Mucosa of stomach (tissue), 1 donor: ENCODE results near the gene IFIT5.
A peak's percentile ranks its signal among the peaks of the same experiment; 100 is the strongest.
"Not testable (repeated sequence)": the region's sequence is repeated elsewhere in the genome, so short reads cannot be mapped to it uniquely, and the experiment has no call there.

Experiments
- H3K27me3 ChIP-seq: one replicate; pipeline ENCODE4 v1.7.0; 2013; ENCODE audit warnings: mild to moderate bottlenecking, low read length; ENCODE audit not compliant: control insufficient read depth, insufficient read depth
- H3K36me3 ChIP-seq: one replicate; pipeline ENCODE4 v1.7.0; 2013; ENCODE audit warnings: low read length; ENCODE audit not compliant: control insufficient read depth, insufficient read depth
- H3K4me1 ChIP-seq: one replicate; pipeline ENCODE4 v1.7.0; 2013; ENCODE audit warnings: mild to moderate bottlenecking, low read length; ENCODE audit not compliant: control insufficient read depth, insufficient read depth
- H3K4me3 ChIP-seq: one replicate; pipeline ENCODE4 v1.7.0; 2013; ENCODE audit warnings: low read length
- H3K9ac ChIP-seq: one replicate; pipeline ENCODE4 v1.7.0; 2013; ENCODE audit warnings: mild to moderate bottlenecking, low read length, moderate library complexity
- H3K9me3 ChIP-seq: one replicate; pipeline ENCODE4 v1.7.0; 2013; ENCODE audit warnings: mild to moderate bottlenecking, low read length, moderate library complexity; ENCODE audit not compliant: control insufficient read depth
- donor health status: Pancreatic carcinoma.

IFIT5 gene

DNA sequence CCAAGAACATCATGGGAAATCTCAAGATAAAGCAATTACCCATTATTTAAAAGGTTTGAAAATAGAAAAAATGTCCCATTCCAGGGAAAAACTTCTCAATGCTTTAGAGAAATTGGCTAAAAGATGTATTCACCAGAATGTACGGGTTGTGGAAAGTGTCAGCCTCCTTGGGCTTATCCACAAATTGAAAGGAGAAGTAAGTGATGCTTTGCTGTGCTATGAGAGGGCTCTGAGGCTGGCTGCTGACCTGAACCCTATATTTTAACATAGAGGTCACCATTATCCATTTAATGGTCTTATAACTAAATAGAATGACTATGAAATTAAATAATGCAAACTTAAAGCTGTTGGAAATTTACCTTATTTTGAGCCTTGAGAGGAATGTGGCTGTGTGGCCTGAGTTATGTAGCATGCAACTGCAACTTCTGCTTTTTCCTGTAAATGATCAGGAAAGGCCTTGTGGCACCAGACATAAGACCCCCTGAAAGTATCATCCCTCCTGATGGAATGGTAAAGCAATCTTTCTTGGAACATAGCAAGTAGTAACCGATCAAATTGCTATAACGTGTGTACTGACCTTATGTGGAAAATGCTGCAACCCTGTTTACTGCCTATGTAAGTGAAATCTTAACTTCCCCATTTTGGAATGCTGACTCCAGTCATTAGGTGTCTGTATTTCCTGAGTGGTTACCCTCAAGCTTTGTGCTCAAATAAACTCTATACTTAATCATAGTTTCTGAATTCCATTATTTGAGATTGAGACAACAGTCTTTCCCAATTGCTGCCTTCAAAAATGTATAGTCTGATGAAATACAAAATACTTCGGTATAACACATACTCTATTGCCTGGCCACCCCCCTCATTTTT, 29.7 kb upstream of the IFIT5 start:
- H3K27me3 ChIP-seq: no peaks in the 10 kb centered on the region
- H3K4me3 ChIP-seq: no peak overlapping the region
- H3K9me3 ChIP-seq: no peaks in the 10 kb centered on the region
- no peaks in the 10 kb centered on the region for H3K4me1 ChIP-seq
- no peaks in the 10 kb centered on the region for H3K36me3 ChIP-seq
- H3K9ac ChIP-seq: no peak overlapping the region

DNA sequence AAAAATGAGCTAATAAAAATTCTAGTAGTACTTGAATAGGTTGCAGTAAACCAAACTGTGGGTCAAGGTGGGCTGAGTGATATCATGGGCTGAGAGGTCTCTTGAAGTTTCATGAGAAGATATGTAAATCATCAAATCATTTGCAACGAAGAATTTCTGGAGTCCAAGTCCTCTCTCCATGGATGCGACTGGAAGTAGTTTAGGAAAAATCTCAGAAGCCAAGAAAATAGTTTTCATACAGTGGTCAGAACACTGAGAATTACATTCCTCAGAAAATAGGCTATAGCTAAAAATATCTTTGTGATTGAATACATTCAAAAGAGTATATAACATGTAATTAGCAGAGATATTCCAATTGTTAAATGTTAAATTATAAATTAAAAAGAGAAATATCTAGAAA, 25.6 kb upstream of the IFIT5 start:
- no peak overlapping the region for H3K4me3 ChIP-seq
- no peaks in the 10 kb centered on the region for H3K36me3 ChIP-seq
- H3K9ac ChIP-seq: no peak overlapping the region
- peaks cover 4% of the 10 kb centered on the region for H3K4me1 ChIP-seq
- H3K9me3 ChIP-seq: no peaks in the 10 kb centered on the region
- no peaks in the 10 kb centered on the region for H3K27me3 ChIP-seq

DNA sequence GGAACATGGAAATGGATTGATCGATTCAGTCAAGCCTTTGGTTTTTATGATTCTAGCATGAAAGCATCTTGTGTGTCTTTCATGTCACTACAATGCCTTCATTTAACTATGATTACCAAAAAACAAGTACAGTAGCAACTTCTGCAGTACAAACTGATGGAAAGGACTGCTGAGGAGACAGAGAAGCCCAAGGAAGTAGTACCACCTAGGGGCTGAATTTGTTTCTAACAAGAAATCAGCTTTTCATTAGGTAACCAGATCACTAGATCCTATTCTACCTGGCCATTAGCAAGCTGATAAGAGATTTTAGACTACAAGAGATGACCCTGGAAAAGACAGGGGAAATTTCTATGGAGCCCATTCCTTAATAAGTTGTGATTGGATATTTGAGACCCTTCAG, 25.1 kb upstream of the IFIT5 start:
- H3K4me3 ChIP-seq: no peak overlapping the region
- no peaks in the 10 kb centered on the region for H3K36me3 ChIP-seq
- peaks cover 4% of the 10 kb centered on the region for H3K4me1 ChIP-seq
- H3K9me3 ChIP-seq: no peaks in the 10 kb centered on the region
- H3K27me3 ChIP-seq: no peaks in the 10 kb centered on the region
- H3K9ac ChIP-seq: no peak overlapping the region

DNA sequence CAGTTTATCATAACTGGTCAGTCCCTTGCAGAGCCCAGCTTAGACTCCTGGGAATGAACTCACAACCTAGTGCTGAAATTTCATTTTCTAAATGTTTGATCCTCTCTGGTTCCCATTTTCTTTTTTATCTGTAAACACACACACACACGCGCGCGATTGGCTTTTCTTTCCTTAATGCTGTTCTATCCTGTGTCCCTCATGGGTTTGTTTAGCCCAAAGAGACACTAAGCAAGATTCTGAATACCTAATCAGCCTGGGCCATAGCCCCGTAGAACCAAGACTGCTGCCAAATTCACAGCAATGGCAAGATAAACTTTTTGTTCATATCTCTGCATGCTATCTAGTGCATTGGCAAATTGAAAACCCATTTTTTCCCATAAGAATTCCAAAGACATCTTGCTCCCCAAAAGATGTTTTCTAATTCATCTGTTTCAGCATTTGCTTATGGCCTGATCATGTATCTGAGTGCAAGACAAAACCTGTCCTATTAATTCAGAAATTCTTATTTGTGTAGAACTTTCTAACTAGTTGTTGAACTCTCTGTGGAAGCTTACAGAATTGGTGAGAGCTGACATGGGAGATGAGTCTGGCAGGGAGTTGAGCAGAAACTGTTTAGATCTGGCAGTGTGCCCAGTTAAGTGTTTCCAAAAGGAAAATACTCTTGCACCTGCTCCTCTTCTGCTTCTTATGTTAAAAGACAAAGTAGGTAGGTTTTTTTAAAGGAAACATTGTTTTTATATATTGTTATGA, 23.7 kb upstream of the IFIT5 start:
- no peak overlapping the region for H3K9ac ChIP-seq
- no peak overlapping the region for H3K4me3 ChIP-seq
- H3K36me3 ChIP-seq: no peaks in the 10 kb centered on the region
- H3K9me3 ChIP-seq: no peaks in the 10 kb centered on the region
- peaks cover 4% of the 10 kb centered on the region for H3K4me1 ChIP-seq
- no peaks in the 10 kb centered on the region for H3K27me3 ChIP-seq

DNA sequence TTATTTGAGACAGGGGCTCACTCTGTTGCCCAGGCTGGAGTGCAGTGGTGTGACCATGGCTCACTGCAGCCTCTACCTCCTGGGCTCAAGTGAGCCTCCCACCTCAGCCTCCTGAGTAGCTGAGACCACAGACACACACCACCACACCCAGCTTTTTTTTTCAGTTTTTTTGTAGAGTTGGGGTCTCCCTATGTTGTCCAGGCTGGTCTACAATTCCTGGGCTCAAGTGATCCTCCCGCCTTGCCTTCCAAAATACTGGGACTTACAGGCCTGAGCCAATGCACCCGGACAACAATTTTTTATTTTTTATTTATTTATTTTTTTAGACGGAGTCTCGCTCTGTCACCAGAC, 23.2 kb upstream of the IFIT5 start:
- H3K36me3 ChIP-seq, H3K9me3 ChIP-seq, H3K4me1 ChIP-seq, H3K4me3 ChIP-seq, H3K9ac ChIP-seq, H3K27me3 ChIP-seq: not testable (repeated sequence)

DNA sequence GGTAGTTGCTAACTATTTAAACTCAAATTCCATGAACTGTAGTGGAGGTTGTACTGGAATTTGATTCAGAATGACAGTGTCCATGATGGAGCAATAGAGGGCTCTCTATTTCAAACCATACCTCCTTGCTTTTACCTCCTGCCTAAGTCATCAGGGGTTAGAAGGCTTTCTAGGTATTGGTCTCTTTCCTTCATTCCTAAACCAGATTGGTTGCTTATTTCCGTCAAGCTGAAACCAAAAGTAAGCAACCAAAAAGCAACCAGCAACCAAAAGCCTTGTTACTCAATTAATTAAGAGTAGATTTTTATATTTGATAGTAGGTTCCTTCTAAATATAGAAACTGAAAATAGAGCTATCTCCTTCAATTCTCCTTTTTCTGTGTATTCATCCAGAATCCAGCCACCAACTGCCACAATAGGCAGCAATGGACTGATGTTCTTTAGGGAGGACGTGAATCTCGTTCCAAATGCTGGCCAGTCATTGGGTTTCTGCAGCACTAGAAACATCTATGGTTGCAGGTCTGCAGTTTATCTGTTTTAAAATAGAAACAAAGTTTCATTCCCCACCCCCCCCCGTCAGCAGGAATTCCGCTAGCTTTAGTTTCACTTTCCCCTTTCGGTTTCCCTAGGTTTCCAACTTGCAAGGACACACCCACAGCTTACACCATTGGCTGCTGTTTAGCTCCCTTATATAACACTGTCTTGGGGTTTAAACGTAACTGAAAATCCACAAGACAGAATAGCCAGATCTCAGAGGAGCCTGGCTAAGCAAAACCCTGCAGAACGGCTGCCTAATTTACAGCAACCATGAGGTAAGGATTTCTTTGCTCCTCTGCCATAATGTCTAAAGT, 22.2 kb upstream of the IFIT5 start, which contains the start of gene IFIT1:
IFIT1 (plus strand) TSS at position 717 of the 850 bp plus-strand sequence; CDS start at position 807, 90 bp downstream.
- Histone ChIP-seq H3K36me3 (no peaks in the 10 kb centered on the region), H3K27me3 (no peaks in the 10 kb centered on the region), H3K4me1 (peaks cover 4% of the 10 kb centered on the region), H3K9me3 (no peaks in the 10 kb centered on the region), H3K9ac (peak within 1 kb of the TSS; percentile 19), H3K4me3 (peak within 1 kb of the TSS; percentile 48)

DNA sequence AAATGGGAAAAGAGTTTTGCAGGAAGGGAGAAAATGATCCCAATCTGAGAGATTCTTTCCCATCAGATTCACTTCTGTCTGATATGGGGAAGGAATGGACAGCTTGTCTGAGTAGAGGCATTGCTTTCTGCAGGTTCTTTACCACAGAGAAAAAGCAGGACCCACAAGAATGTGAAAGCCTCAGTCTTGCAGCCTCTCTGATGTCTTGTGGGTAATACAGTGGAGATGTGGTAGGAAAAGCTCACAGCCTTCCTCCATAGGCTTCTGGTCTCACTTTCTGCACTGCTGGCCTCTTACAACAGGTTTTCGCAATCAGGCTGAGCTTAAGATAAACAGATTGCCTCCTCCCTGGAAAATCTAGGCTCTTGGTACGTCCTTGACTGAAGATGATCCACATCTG, 21.4 kb upstream of the IFIT5 start:
- Histone ChIP-seq H3K9me3 (no peaks in the 10 kb centered on the region), H3K27me3 (no peaks in the 10 kb centered on the region), H3K9ac (peak overlapping the region; percentile 19), H3K36me3 (no peaks in the 10 kb centered on the region), H3K4me1 (peaks cover 4% of the 10 kb centered on the region), H3K4me3 (peak overlapping the region; percentile 48)

DNA sequence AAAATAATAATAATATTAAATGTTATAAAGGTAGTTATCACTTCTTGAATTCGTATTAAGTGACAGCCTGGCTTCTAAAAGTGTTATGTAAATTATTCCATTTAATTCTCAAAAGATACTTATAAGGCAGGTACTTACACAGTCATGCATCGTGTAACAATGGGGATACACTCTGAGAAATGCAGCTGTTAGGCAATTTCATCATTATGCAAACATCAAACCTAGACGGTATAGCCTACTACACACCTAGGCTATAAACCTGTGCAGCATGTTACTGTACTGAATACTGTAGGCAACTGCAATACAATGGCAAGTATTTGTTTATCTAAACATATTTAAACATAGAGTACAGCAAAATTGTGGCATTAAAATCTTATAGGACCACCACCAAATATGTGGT, 20.5 kb upstream of the IFIT5 start:
- H3K9ac ChIP-seq: no peak overlapping the region
- no peaks in the 10 kb centered on the region for H3K27me3 ChIP-seq
- no peaks in the 10 kb centered on the region for H3K36me3 ChIP-seq
- no peaks in the 10 kb centered on the region for H3K9me3 ChIP-seq
- H3K4me1 ChIP-seq: peaks cover 4% of the 10 kb centered on the region
- no peak overlapping the region for H3K4me3 ChIP-seq

DNA sequence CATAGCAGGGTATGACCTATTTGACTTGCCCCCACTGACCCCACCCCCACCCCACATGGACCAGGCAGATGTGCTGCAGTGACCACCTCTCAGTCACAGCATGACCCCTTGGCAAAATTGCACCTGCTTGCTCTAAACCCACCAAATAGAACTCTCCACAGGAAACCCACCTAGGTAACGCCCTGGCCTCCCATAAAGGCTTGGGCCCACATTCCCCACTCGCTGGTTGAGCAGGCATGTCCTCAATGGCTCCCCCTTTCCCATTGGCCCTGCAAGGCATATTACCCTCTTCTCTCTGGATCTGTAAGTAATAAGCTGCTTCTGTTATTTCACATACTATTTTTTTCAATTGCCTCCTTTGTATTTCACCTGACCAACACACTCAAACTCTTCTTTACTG, 19.2 kb upstream of the IFIT5 start:
- no peak overlapping the region for H3K9ac ChIP-seq
- H3K4me3 ChIP-seq: no peak overlapping the region
- H3K4me1 ChIP-seq: peaks cover 4% of the 10 kb centered on the region
- H3K27me3 ChIP-seq: no peaks in the 10 kb centered on the region
- H3K9me3 ChIP-seq: no peaks in the 10 kb centered on the region
- H3K36me3 ChIP-seq: no peaks in the 10 kb centered on the region

DNA sequence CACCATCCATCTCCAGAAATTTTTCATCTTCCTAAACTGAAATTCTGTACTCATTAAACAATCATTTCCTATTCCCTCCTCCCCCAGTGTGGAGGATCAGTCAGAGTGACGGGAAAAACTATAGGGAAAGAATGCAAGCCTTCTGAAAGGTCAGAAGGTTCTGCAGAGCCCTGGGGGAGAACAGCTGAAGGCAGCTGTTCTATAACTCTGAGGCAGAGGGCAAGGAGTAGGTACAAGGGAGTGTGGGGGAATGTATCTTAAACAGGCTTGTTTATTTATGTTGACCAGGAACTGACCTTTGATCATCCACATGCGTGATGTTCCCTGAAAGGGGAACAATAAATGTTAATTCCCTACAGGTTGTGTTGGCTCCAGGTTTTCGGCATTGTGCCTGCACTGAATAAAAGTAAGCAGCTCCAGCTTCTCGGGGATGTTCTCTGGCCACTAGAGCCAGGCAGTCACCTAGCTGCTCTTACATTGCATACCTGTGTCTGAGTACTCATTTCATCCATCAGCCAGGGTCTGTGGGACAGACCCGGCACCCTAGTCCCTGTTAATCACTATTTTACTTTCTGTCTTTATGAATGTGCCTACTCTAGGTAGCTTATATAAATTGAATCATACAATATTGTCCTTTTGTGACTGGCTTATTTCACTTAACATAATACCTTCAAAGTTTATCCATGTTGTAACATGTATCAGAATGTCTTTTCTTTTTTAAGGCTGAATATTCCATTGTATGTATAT, 16.2 kb upstream of the IFIT5 start:
- H3K4me1 ChIP-seq: no peaks in the 10 kb centered on the region
- H3K9me3 ChIP-seq: no peaks in the 10 kb centered on the region
- H3K27me3 ChIP-seq: no peaks in the 10 kb centered on the region
- H3K36me3 ChIP-seq: no peaks in the 10 kb centered on the region
- no peak overlapping the region for H3K9ac ChIP-seq
- no peak overlapping the region for H3K4me3 ChIP-seq

DNA sequence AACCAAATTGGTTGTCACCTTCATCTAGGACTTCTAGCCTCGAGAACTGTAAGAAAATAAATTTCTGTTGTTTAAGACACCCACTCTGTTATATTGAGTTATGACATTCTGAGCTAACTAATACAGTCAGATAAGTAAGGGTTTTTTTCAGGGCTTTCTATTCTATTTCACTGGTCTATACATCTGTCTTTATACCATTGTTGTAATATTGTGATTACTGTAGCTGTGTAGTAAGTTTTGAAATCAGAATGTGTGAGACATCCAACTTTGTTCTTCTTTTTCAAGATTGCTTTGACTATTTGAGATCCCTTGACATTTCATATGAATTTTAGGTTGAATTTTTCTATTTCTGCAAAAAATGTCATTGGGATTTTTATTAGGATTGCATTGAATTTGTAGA, 14.4 kb upstream of the IFIT5 start:
- H3K9me3 ChIP-seq: no peaks in the 10 kb centered on the region
- H3K4me3 ChIP-seq: no peak overlapping the region
- H3K9ac ChIP-seq: no peak overlapping the region
- H3K27me3 ChIP-seq: no peaks in the 10 kb centered on the region
- H3K36me3 ChIP-seq: no peaks in the 10 kb centered on the region
- no peaks in the 10 kb centered on the region for H3K4me1 ChIP-seq
